IMR-90 (cell line): ENCODE data around the gene MUC20.

ENCODE experiments used
- CTCF ChIP-seq: conservative IDR thresholded peaks from 2 replicates; pipeline ENCODE4 v1.5.1; 2012; ENCODE audit warnings: mild to moderate bottlenecking, low read depth, low read length, improper control_type of control experiment
- FOS ChIP-seq: fragments of 150-350 bp; IDR thresholded peaks from 2 replicates; pipeline ENCODE4 v1.6.1; 2016; ENCODE audit warnings: low read depth, low read length
- MXI1 ChIP-seq: IDR thresholded peaks from 2 replicates; pipeline ENCODE4 v1.6.1; 2012; ENCODE audit warnings: low read depth, mild to moderate bottlenecking, low read length, moderate library complexity, borderline replicate concordance
- POLR2A ChIP-seq: IDR thresholded peaks from 2 replicates; pipeline ENCODE4 v1.6.1; 2012; ENCODE audit warnings: mild to moderate bottlenecking, low read depth, low read length
- RAD21 ChIP-seq: IDR thresholded peaks from 2 replicates; pipeline ENCODE4 v1.6.1; 2012; ENCODE audit warnings: low read length, improper control_type of control experiment

- TF ChIP-seq CTCF, result no peak
- no peak for TF ChIP-seq RAD21
- TF ChIP-seq MXI1, result no peak
- no peak for TF ChIP-seq POLR2A
- no peak for TF ChIP-seq FOS
These were observed 45.9 kb downstream of the MUC20 start for GRCh38 chr3:195766671-195767070.
